ENCODE measurements around the gene SUFU. TPM values are rescaled to one million over a fixed set of nuclear protein-coding genes. Genes with fewer than 3 reads are reported as not detected.
"Not testable (repeated sequence)": the region's sequence is repeated elsewhere in the genome, so short reads cannot be mapped to it uniquely, and the experiment has no call there.

Gene SUFU
- polyA plus RNA-seq, 10 donors: 11.0 to 18.5 (median 14.5) TPM

- no peak for DNase-seq
Observed at GRCh38 chr10:102509387-102509786, 5.6 kb downstream of the SUFU start.

GRCh38 chr10:102511583-102512274, 8.0 kb downstream of the SUFU start:
- peak; percentile 45 to 80 (median 52) for DNase-seq

- DNase-seq: peak in 1 of 3 donors; percentile 31
Observed at GRCh38 chr10:102514487-102515311, 10.9 kb downstream of the SUFU start.

GRCh38 chr10:102515724-102516123, 12.0 kb downstream of the SUFU start:
- no peak for DNase-seq

- DNase-seq: peak in 1 of 3 donors; percentile 7
Observed at GRCh38 chr10:102517553-102517952, 13.8 kb downstream of the SUFU start.

GRCh38 chr10:102519246-102519825, 15.6 kb downstream of the SUFU start:
- no peak for DNase-seq

GRCh38 chr10:102522874-102523249, 19.1 kb downstream of the SUFU start:
- no peak for DNase-seq

- peak in 2 of 3 donors; percentile 21 to 38 for DNase-seq
Observed at GRCh38 chr10:102523250-102524029, 19.7 kb downstream of the SUFU start.

- no peak for DNase-seq
Observed at GRCh38 chr10:102524746-102525145, 21.0 kb downstream of the SUFU start.

- no peak for DNase-seq
Observed at GRCh38 chr10:102527546-102527945, 23.8 kb downstream of the SUFU start.

- no peak for DNase-seq
Observed at GRCh38 chr10:102534333-102534732, 30.6 kb downstream of the SUFU start.

- DNase-seq: not testable (repeated sequence)
Observed at GRCh38 chr10:102534966-102535365, 31.2 kb downstream of the SUFU start.

GRCh38 chr10:102535481-102536147, 31.8 kb downstream of the SUFU start:
- DNase-seq: no peak

GRCh38 chr10:102537367-102537766, 33.6 kb downstream of the SUFU start:
- no peak for DNase-seq

GRCh38 chr10:102537948-102538347, 34.2 kb downstream of the SUFU start:
- no peak for DNase-seq

- no peak for DNase-seq
Observed at GRCh38 chr10:102538811-102539210, 35.0 kb downstream of the SUFU start.

GRCh38 chr10:102540023-102540422, 36.3 kb downstream of the SUFU start:
- DNase-seq: no peak

GRCh38 chr10:102542800-102543418, 39.1 kb downstream of the SUFU start:
- DNase-seq: no peak

- DNase-seq: no peak
Observed at GRCh38 chr10:102545265-102545871, 41.6 kb downstream of the SUFU start.

GRCh38 chr10:102545997-102546396, 42.2 kb downstream of the SUFU start:
- DNase-seq: no peak
